SK-N-SH (cell line): ENCODE measurements around the gene GPR87. TPM values are rescaled to one million over a fixed set of nuclear protein-coding genes. Genes with fewer than 3 reads are reported as not detected.

Source experiments
- CTCF ChIA-PET: fragments of 300-600, 350-600 bp; formaldehyde crosslinking; extraction: SDS; loops from one replicate; lab custom pipeline; 2021; lab: Yijun Ruan, JAX
- POLR2A ChIA-PET: fragments of 350-600 bp; sonication (Branson Sonifier 250); formaldehyde crosslinking; extraction: SDS; loops from one replicate; lab custom pipeline; 2020; ENCODE audit warnings: antibody characterized with exemption, inconsistent platforms; lab: Yijun Ruan, JAX
- DNase-seq: peaks from one replicate; pipeline ENCODE4 v3.0.0; 2012
- H2AFZ ChIP-seq: fragments of 200-600 bp; sonication (generic); 2 replicates; pipeline ENCODE4 v1.8.1; 2016; ENCODE audit warnings: antibody characterized with exemption, mild to moderate bottlenecking, low read depth
- H3F3A ChIP-seq: fragments of 200-600 bp; sonication (generic); replicated peaks from 2 replicates; pipeline ENCODE3; 2016; ENCODE audit warnings: antibody characterized with exemption, mild to moderate bottlenecking; ENCODE audit not compliant: insufficient read depth
- H3K27ac ChIP-seq, 2 experiments: fragments of 200-500 bp in 1 of 2; fragments of 200-600 bp in 1 of 2; sonication (Bioruptor generic) in 1 of 2; sonication (generic), shearing (Covaris generic) in 1 of 2; 2 replicates each; pipeline versions ENCODE4 v1.5.1 to v1.6.1; 2014 to 2016; ENCODE audit warnings: low read depth in 2 of 2, inconsistent platforms in 1 of 2, low read length in 1 of 2, mild to moderate bottlenecking in 1 of 2, mixed read lengths in 1 of 2
- H3K27me3 ChIP-seq: fragments of 200-600 bp; sonication (generic), shearing (Covaris generic); 2 replicates; pipeline ENCODE4 v1.6.1; 2016; ENCODE audit warnings: mixed run types; ENCODE audit not compliant: insufficient read depth
- H3K36me3 ChIP-seq, 2 experiments: fragments of 200-500 bp in 1 of 2; fragments of 200-600 bp in 1 of 2; sonication (Bioruptor generic) in 1 of 2; sonication (generic) in 1 of 2; replicated peaks in 1 of 2; 2 replicates each; pipeline versions ENCODE3 to v1.5.1; 2014 to 2016; ENCODE audit warnings: low read length in 1 of 2, mild to moderate bottlenecking in 1 of 2; ENCODE audit not compliant: insufficient read depth in 2 of 2, control insufficient read depth in 1 of 2
- H3K4me1 ChIP-seq, 2 experiments: fragments of 200-500 bp in 1 of 2; fragments of 200-600 bp in 1 of 2; sonication (Bioruptor generic) in 1 of 2; sonication (generic), shearing (Covaris generic) in 1 of 2; 2 replicates each; pipeline versions ENCODE4 v1.5.1 to v1.6.1; 2014 to 2016; ENCODE audit warnings: low read depth in 1 of 2, low read length in 1 of 2, mixed run types in 1 of 2; ENCODE audit not compliant: insufficient read depth in 2 of 2, control insufficient read depth in 1 of 2
- H3K4me2 ChIP-seq: fragments of 200-600 bp; sonication (generic), shearing (Covaris generic); 2 replicates; pipeline ENCODE4 v1.6.1; 2017; ENCODE audit warnings: mixed run types
- H3K4me3 ChIP-seq, 2 experiments: fragments of 200-500 bp in 1 of 2; fragments of 200-600 bp in 1 of 2; sonication (Bioruptor generic) in 1 of 2; sonication (generic), shearing (Covaris generic) in 1 of 2; 2 replicates each; pipeline versions ENCODE4 v1.5.1 to v1.8.1; 2014 to 2016; ENCODE audit warnings: low read depth in 2 of 2, inconsistent platforms in 1 of 2, low read length in 1 of 2, mild to moderate bottlenecking in 1 of 2, mixed read lengths in 1 of 2, moderate library complexity in 1 of 2
- H3K79me2 ChIP-seq: fragments of 200-600 bp; sonication (generic); 2 replicates; pipeline ENCODE4 v1.8.1; 2017; ENCODE audit warnings: mild to moderate bottlenecking; ENCODE audit not compliant: insufficient read depth
- H3K9ac ChIP-seq: fragments of 200-600 bp; sonication (generic); 2 replicates; pipeline ENCODE4 v1.6.1; 2017; ENCODE audit warnings: mixed run types
- H3K9me2 ChIP-seq: fragments of 200-600 bp; sonication (generic); 2 replicates; pipeline ENCODE4 v1.6.1; 2017; ENCODE audit warnings: mixed run types
- H3K9me3 ChIP-seq: fragments of 200-600 bp; sonication (generic); 2 replicates; pipeline ENCODE4 v1.6.1; 2017; ENCODE audit warnings: mixed run types, mild to moderate bottlenecking, moderate library complexity
- H4K20me1 ChIP-seq: fragments of 200-600 bp; sonication (generic); 2 replicates; pipeline ENCODE4 v1.6.1; 2017; ENCODE audit warnings: mild to moderate bottlenecking, mixed run types; ENCODE audit not compliant: insufficient read depth
- EP300 ChIP-seq, 2 experiments: IDR thresholded peaks; 2 replicates each; pipeline versions ENCODE4 v1.4.0 to v1.6.1; 2012; ENCODE audit warnings: borderline replicate concordance in 1 of 2, low read depth in 1 of 2, low read length in 1 of 2
- EZH2phosphoT487 ChIP-seq: fragments of 200-600 bp; sonication (generic); IDR thresholded peaks from 2 replicates; pipeline ENCODE4 v1.6.1; 2017; ENCODE audit warnings: low read depth, mixed run types, mild to moderate bottlenecking, antibody characterized with exemption, moderate library complexity, borderline replicate concordance
- FOSL2 ChIP-seq: IDR thresholded peaks from 2 replicates; pipeline ENCODE4 v1.4.0; 2012; ENCODE audit warnings: low read depth, mild to moderate bottlenecking, moderate library complexity, borderline replicate concordance
- FOXJ3 ChIP-seq: sonication (generic); formaldehyde crosslinking; IDR thresholded peaks from 2 replicates; pipeline ENCODE4 v1.5.1; 2020; ENCODE audit warnings: mild to moderate bottlenecking, missing genetic modification reagents
- GATA2 ChIP-seq: sonication (generic); formaldehyde crosslinking; IDR thresholded peaks from 2 replicates; pipeline ENCODE4 v1.5.0; 2020; ENCODE audit warnings: mild to moderate bottlenecking, missing genetic modification reagents
- NRF1 ChIP-seq: IDR thresholded peaks from 2 replicates; pipeline ENCODE4 v1.6.1; 2012; ENCODE audit warnings: low read depth, mild to moderate bottlenecking, low read length
- POLR2AphosphoS5 ChIP-seq: IDR thresholded peaks from 2 replicates; pipeline ENCODE4 v1.6.1; 2012; ENCODE audit warnings: low read depth, low read length
- RAD21 ChIP-seq: IDR thresholded peaks from 2 replicates; pipeline ENCODE4 v1.6.1; 2012; ENCODE audit warnings: mild to moderate bottlenecking, low read length
- RCOR1 ChIP-seq: fragments of 150-350 bp; IDR thresholded peaks from 2 replicates; pipeline ENCODE4 v1.6.1; 2017; ENCODE audit warnings: antibody characterized with exemption, low read length
- RXRA ChIP-seq: IDR thresholded peaks from 2 replicates; pipeline ENCODE4 v1.4.0; 2012; ENCODE audit warnings: low read depth, mild to moderate bottlenecking, borderline replicate concordance
- SMC3 ChIP-seq: IDR thresholded peaks from 2 replicates; pipeline ENCODE4 v1.6.1; 2012; ENCODE audit warnings: low read depth, low read length, improper control_type of control experiment
- YY1 ChIP-seq: IDR thresholded peaks from 2 replicates; pipeline ENCODE4 v1.4.0; 2012; ENCODE audit warnings: low read depth, mild to moderate bottlenecking
- WGBS: methylation state at CpG from one replicate; pipeline ENCODE4 v1.1.6; 2017; ENCODE audit warnings: low lambda C conversion rate; 5-methylcytosine and 5-hydroxymethylcytosine counted together
- polyA plus RNA-seq, 3 experiments: library from polyadenylated mRNA; depleted of rRNA; stranded (reverse); fragments of >200 nt; gene quantifications; 2 replicates each; pipeline ENCODE4 v1.2.3, GENCODE V29; 2012
- TF ChIP-seq, protein P1 (sequence below): IDR thresholded peaks from 2 replicates; pipeline ENCODE4 v1.6.1; 2012; ENCODE audit warnings: mild to moderate bottlenecking, low read depth, low read length, moderate library complexity
- TF ChIP-seq, protein P2 (sequence below): IDR thresholded peaks from 2 replicates; pipeline ENCODE4; 2012

GPR87 gene
- polyA plus RNA-seq, 1 of the 3 experiments (the other 2 are of a cell fraction): 2.3 TPM

DNA sequence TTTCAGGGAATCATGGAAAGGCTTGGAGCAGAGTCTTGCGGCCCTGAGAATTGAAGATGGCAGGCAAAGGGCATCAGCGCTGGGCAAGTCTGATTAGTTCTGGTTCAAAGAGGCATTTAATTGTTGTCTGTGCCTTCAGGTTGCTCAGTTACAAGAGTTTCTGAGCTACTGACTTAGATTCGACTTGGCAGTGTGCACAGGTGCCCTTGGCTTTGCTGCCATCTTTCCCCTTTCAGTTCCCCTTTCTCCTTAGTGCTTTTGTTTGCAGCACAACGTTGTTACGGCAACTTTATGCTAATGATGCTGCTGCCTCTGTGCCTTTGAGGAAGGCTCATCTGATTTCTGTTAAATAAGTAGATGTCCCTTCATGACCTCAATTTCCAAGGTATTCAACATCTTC, 50.8 kb downstream of the GPR87 start:
- Histone ChIP-seq H3K36me3 (no peaks in the 10 kb centered on the region), H3K27me3 (peaks cover 4% of the 10 kb centered on the region; the same call in 1 of the 2 replicates), H3K9ac (no peak overlapping the region), H3K9me3 (no peaks in the 10 kb centered on the region), H3K4me3 (no peak overlapping the region), H3K79me2 (no peaks in the 10 kb centered on the region), H3F3A (no peaks in the 10 kb centered on the region), H3K4me2 (no peak overlapping the region), H4K20me1 (no peaks in the 10 kb centered on the region), H3K4me1 (peaks cover 0 to 6% of the 10 kb centered on the region in 2 experiments; a peak in 2 of 4 replicates), H3K27ac (no peak overlapping the region), H3K9me2 (no peaks in the 10 kb centered on the region), H2AFZ (no peak overlapping the region)
- DNase-seq: no peak
- POLR2A ChIA-PET: no interaction called here
- CTCF ChIA-PET: interaction anchor here (1.0 kb wide), 2 partner anchors 15 to 16 kb away, joined by 3 to 4 read pairs; no protein-coding TSS in a partner anchor
- TF ChIP-seq RCOR1: no peak
- TF ChIP-seq EZH2phosphoT487: no peak
- TF ChIP-seq FOXJ3 (CRISPR knock-in tag): no peak
- no peak for TF ChIP-seq NRF1
- 58% methylated on average over 5 of the region's 5 CpGs for WGBS

DNA sequence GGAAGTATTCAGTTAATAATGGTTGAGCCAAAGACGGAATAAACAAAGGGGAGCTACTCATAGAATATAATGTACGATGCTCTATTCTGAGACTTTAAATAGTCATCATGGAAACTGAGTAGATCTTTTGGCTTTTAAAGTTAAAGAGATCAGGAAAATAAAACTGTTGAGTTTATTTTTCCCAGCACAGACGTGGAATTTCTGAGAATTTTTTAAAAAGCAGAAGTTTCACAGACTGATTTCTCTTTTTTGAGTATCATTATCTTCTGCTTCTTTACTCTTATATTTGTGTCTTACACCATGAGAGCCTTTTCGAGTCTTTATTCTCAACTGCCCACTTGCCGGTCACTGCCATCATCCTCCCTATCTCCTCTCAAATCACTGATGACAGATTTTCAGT, 51.5 kb downstream of the GPR87 start:
- DNase-seq: no peak
- Histone ChIP-seq H4K20me1 (no peaks in the 10 kb centered on the region), H3K4me2 (no peak overlapping the region), H3K9me3 (no peaks in the 10 kb centered on the region), H3K4me1 (peaks cover 0 to 6% of the 10 kb centered on the region in 2 experiments; a peak in 2 of 4 replicates), H3K79me2 (no peaks in the 10 kb centered on the region), H3K36me3 (no peaks in the 10 kb centered on the region), H3F3A (no peaks in the 10 kb centered on the region), H3K27me3 (peaks cover 4% of the 10 kb centered on the region; the same call in 1 of the 2 replicates), H3K27ac (no peak overlapping the region), H3K9me2 (no peaks in the 10 kb centered on the region), H3K4me3 (no peak overlapping the region), H2AFZ (no peak overlapping the region), H3K9ac (no peak overlapping the region)
- POLR2A ChIA-PET: no interaction called here
- CTCF ChIA-PET: no interaction called here
- 69% methylated on average over 5 of the region's 5 CpGs for WGBS
- TF ChIP-seq, protein P1, sequence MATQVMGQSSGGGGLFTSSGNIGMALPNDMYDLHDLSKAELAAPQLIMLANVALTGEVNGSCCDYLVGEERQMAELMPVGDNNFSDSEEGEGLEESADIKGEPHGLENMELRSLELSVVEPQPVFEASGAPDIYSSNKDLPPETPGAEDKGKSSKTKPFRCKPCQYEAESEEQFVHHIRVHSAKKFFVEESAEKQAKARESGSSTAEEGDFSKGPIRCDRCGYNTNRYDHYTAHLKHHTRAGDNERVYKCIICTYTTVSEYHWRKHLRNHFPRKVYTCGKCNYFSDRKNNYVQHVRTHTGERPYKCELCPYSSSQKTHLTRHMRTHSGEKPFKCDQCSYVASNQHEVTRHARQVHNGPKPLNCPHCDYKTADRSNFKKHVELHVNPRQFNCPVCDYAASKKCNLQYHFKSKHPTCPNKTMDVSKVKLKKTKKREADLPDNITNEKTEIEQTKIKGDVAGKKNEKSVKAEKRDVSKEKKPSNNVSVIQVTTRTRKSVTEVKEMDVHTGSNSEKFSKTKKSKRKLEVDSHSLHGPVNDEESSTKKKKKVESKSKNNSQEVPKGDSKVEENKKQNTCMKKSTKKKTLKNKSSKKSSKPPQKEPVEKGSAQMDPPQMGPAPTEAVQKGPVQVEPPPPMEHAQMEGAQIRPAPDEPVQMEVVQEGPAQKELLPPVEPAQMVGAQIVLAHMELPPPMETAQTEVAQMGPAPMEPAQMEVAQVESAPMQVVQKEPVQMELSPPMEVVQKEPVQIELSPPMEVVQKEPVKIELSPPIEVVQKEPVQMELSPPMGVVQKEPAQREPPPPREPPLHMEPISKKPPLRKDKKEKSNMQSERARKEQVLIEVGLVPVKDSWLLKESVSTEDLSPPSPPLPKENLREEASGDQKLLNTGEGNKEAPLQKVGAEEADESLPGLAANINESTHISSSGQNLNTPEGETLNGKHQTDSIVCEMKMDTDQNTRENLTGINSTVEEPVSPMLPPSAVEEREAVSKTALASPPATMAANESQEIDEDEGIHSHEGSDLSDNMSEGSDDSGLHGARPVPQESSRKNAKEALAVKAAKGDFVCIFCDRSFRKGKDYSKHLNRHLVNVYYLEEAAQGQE: no peak
- TF ChIP-seq POLR2AphosphoS5 (no peak), GATA2 (CRISPR knock-in tag) (no peak)

DNA sequence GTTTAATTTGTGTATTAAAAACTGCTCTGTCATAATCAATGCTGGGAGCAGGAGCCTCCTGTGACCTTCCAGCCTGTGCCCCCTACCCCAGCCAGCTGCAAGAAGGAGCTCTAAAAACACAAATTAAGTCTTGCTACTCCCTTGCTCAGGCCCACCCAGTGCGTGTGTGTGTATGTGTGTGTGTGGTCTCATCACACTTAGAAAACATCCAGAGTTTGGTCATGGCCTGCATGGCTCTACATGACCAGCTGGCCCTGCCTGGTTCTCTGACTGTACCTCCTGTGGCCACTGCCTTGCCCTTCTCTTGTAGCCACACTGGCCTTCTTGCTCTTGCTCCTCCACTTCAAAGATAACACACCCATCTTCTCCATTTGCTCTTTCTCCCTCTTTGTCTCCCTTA, 52.0 kb downstream of the GPR87 start:
- no peak overlapping the region for H2AFZ ChIP-seq
- H3K4me3 ChIP-seq: no peak overlapping the region
- peaks cover 0 to 6% of the 10 kb centered on the region in 2 experiments; a peak in 2 of 4 replicates for H3K4me1 ChIP-seq
- ChIA-PET CTCF (interaction anchor here (2.2 kb wide), 1 partner anchor 97 kb away, joined by 6 read pairs; no protein-coding TSS in a partner anchor), POLR2A (no interaction called here)
- H3K4me2 ChIP-seq: no peak overlapping the region
- no peak overlapping the region for H3K27ac ChIP-seq
- no peaks in the 10 kb centered on the region for H3K36me3 ChIP-seq
- DNase-seq: no peak
- peaks cover 8% of the 10 kb centered on the region for H3K27me3 ChIP-seq
- H3K9me3 ChIP-seq: no peaks in the 10 kb centered on the region
- TF ChIP-seq YY1 (no peak), FOXJ3 (CRISPR knock-in tag) (no peak), FOSL2 (no peak), RXRA (no peak), RAD21 (no peak), SMC3 (no peak), EP300 (IDR thresholded peaks at IDR 0.05; ENCODE audit: borderline replicate concordance in 1 of 2, low read depth in 1 of 2, low read length in 1 of 2) (no peak)
- TF ChIP-seq, protein P2, sequence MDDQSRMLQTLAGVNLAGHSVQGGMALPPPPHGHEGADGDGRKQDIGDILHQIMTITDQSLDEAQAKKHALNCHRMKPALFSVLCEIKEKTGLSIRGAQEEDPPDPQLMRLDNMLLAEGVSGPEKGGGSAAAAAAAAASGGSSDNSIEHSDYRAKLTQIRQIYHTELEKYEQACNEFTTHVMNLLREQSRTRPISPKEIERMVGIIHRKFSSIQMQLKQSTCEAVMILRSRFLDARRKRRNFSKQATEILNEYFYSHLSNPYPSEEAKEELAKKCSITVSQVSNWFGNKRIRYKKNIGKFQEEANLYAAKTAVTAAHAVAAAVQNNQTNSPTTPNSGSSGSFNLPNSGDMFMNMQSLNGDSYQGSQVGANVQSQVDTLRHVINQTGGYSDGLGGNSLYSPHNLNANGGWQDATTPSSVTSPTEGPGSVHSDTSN: no peak
- H3F3A ChIP-seq: no peaks in the 10 kb centered on the region
- no peaks in the 10 kb centered on the region for H3K9me2 ChIP-seq
- H3K79me2 ChIP-seq: no peaks in the 10 kb centered on the region
- no peak overlapping the region for H3K9ac ChIP-seq
- 75% methylated on average over 1 of the region's 1 CpG for WGBS
- H4K20me1 ChIP-seq: no peaks in the 10 kb centered on the region
